HG02763 (cell line): ENCODE results near the gene RARRES1.

Source experiments
- ATAC-seq: cut with Tn5 transposase; IDR thresholded peaks from one replicate; pipeline ENCODE4 v1.9.1; 2021; ENCODE audit warnings: mild to moderate bottlenecking, moderate library complexity; ENCODE audit not compliant: unreplicated experiment

Gene RARRES1

GRCh38 chr3:158765518-158766205 is 33.4 kb upstream of the RARRES1 start:
- no peak for ATAC-seq

GRCh38 chr3:158763421-158763820 is 31.2 kb upstream of the RARRES1 start:
- ATAC-seq = no peak

GRCh38 chr3:158762701-158763100 is 30.4 kb upstream of the RARRES1 start:
- ATAC-seq = no peak

GRCh38 chr3:158761350-158761749 is 29.1 kb upstream of the RARRES1 start:
- no peak for ATAC-seq

GRCh38 chr3:158755421-158755820 is 23.2 kb upstream of the RARRES1 start:
- no peak for ATAC-seq

GRCh38 chr3:158753854-158754253 is 21.6 kb upstream of the RARRES1 start:
- ATAC-seq = no peak

GRCh38 chr3:158751316-158751715 is 19.1 kb upstream of the RARRES1 start:
- no peak for ATAC-seq

- ATAC-seq = no peak
These were observed 17.8 kb upstream of the RARRES1 start for GRCh38 chr3:158750016-158750415.

GRCh38 chr3:158749526-158749925 is 17.3 kb upstream of the RARRES1 start:
- no peak for ATAC-seq

- no peak for ATAC-seq
These were observed 16.1 kb upstream of the RARRES1 start for GRCh38 chr3:158748237-158748828.

GRCh38 chr3:158747417-158747816 is 15.2 kb upstream of the RARRES1 start:
- ATAC-seq = no peak

GRCh38 chr3:158745551-158745950 is 13.3 kb upstream of the RARRES1 start:
- ATAC-seq = no peak

- ATAC-seq = no peak
These were observed 12.5 kb upstream of the RARRES1 start for GRCh38 chr3:158744567-158745288.

GRCh38 chr3:158743664-158744566 is 11.7 kb upstream of the RARRES1 start:
- no peak for ATAC-seq

- ATAC-seq = no peak
These were observed 10.8 kb upstream of the RARRES1 start for GRCh38 chr3:158742871-158743663.

GRCh38 chr3:158739661-158740060 is 7.4 kb upstream of the RARRES1 start:
- ATAC-seq = no peak

GRCh38 chr3:158739078-158739477 is 6.8 kb upstream of the RARRES1 start:
- no peak for ATAC-seq

GRCh38 chr3:158738653-158739052 is 6.4 kb upstream of the RARRES1 start:
- no peak for ATAC-seq

- ATAC-seq = no peak
These were observed 5.8 kb upstream of the RARRES1 start for GRCh38 chr3:158737976-158738615.

- ATAC-seq = no peak
These were observed 5.2 kb upstream of the RARRES1 start for GRCh38 chr3:158737410-158737809.
